Fibroblast of lung (primary cell): ENCODE results near the gene CFAP46.

Source experiments
- CTCF ChIP-seq, 2 donors: IDR thresholded peaks in 1 of 2; conservative IDR thresholded peaks in 1 of 2; 1 replicate in 1 of 2; 2 replicates in 1 of 2; pipeline ENCODE4 v1.5.1; 2011 to 2012; ENCODE audit warnings: low read length in 2 of 2, control low read depth in 1 of 2, inconsistent platforms in 1 of 2, low read depth in 1 of 2, mild to moderate bottlenecking in 1 of 2
- EZH2 ChIP-seq: IDR thresholded peaks from 2 replicates; pipeline ENCODE4 v1.5.1; 2012; ENCODE audit warnings: low read length, control low read depth, mild to moderate bottlenecking; ENCODE audit errors: missing control alignments

GRCh38 chr10:132840698-132841614, 101.4 kb downstream of the CFAP46 start:
- TF ChIP-seq CTCF (conservative IDR thresholded peaks at IDR 0.05 in 1 of 2, IDR thresholded peaks at IDR 0.05 in 1 of 2; ENCODE audit: low read depth in 1 of 2, low read length in 2 of 2) (no peak), EZH2 (no peak)
